GM18858 (cell line): ENCODE data around the gene DNAH1.

Experiments used
- ATAC-seq: cut with Tn5 transposase; IDR thresholded peaks from one replicate; pipeline ENCODE4 v1.9.1; 2021; ENCODE audit not compliant: unreplicated experiment

Gene DNAH1

DNA sequence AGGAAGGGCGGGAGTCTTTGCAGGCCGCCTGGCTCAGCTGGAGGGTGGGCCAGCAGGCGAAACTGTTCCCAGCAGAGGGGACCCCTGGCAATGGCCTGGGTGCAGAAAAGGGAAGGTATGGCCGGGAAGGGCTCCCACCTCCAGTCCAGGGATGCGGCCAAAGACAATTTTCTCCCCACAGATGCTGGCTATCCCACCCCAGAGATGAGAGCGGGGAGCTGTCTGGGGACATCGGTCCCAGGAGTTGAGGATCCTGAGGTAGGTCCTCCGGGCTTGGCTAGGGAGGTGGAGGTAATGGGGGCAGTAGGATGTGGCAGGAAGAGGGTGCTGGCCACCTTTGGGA lies 127.1 kb downstream of the DNAH1 start:
- no peak for ATAC-seq

DNA sequence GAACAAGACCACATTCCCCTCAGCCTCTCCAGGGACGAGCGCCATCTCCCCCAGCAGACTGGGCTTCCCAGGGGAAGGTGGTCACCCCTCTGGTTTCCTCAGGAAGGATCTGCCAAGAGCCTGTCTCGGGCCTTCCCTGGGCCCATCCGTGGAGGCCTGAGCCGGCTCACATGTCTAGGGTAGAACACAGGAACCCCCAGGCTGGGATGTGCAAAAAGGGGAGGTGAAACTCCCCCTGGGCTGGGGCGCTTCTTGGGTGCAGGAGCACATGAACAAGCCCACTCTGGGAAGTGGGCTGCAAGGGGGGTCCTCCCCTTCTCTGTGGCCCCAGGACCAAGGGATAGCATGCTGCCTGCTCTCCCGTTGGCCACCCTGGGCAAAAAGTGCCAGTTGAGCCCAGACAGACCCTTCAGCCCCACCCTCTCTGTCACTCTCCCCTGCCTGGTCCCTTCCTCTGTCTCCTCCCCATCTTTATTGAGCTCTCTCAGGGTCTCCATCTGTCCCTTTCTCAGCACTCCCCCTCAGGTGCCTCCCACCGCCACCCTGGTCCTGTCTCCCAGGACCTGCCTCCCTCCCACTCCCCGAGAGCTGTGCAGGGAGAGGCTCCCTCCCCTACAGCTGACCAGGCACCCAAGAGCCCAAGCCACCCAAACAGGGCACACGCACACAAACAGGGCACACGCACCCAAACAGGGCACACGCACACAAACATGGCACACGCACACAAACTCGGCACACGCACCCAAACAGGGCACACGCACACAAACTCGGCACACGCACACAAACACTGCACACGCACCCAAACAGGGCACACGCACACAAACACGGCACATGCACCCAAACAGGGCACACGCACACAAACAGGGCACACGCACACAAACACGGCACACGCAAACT lies 127.9 kb downstream of the DNAH1 start:
- ATAC-seq: no peak

DNA sequence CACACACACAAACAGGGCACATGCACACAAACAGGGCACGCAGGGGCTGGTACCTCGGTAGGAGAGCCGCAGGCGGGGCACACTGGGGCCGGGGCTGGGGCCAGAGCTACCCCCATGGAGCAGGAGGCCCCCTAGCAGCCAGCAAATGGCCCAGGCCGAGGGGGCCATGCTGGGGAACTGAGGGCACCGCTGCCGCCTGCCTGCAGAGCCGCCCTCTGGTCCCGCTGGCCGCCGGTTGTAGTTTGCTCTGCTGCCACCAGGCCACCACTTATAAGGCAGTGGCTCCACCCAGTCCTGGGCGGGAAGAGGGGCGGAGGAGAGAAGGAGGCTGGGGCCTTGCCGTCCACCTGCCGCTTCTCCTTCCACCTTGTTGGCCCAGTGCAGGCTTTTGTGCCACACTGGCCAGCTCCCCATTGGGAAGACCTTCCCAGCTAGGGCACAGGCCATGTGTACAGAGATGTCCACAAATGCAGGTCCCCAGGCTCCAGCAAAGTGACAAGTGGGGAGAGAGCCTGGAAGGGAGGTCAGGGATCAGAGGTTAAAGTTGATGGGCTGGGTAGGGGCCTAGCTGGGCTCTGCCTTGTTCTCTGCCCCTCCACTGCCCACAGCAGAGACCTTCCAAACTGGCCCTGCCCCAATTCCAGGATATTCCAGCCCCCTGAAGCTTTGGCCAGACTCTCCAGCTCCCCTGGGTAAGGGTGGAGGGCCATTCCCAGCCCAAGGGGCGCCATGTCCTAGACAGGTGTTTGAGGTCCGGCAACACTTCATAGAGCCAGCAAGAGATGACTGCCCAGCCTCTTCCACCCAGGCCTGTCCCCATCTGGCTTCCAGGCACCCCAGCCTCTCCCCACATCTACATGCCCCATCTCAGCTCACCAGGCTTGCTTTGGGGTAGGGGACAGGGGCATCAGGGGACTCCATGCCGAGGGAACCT lies 129.0 kb downstream of the DNAH1 start, which contains the start of gene SEMA3G:
Gene SEMA3G, minus strand, starts transcription at position 244 of the 934 bp plus-strand sequence. Its CDS starts 76 bp downstream, at position 168.
- no peak for ATAC-seq

DNA sequence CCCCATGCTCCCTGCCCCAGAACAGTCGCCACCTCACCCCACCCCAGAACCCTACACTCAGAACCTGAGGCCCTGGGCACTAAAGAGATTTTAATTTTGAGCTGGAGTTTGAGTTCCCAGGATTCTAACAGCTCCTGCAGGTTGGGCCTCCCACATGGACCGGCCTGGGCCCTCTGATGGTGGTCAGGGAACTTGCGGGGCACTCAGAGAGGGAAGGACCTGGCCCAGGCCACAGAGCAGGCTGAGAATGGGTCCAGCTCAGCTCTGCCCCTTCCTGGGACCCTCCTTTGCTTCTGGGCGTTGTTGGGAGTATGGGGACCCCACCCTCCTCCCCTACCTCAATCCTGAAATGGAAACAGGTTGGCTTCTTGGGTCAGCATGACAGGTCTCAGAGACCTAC lies 129.9 kb downstream of the DNAH1 start:
- no peak for ATAC-seq

DNA sequence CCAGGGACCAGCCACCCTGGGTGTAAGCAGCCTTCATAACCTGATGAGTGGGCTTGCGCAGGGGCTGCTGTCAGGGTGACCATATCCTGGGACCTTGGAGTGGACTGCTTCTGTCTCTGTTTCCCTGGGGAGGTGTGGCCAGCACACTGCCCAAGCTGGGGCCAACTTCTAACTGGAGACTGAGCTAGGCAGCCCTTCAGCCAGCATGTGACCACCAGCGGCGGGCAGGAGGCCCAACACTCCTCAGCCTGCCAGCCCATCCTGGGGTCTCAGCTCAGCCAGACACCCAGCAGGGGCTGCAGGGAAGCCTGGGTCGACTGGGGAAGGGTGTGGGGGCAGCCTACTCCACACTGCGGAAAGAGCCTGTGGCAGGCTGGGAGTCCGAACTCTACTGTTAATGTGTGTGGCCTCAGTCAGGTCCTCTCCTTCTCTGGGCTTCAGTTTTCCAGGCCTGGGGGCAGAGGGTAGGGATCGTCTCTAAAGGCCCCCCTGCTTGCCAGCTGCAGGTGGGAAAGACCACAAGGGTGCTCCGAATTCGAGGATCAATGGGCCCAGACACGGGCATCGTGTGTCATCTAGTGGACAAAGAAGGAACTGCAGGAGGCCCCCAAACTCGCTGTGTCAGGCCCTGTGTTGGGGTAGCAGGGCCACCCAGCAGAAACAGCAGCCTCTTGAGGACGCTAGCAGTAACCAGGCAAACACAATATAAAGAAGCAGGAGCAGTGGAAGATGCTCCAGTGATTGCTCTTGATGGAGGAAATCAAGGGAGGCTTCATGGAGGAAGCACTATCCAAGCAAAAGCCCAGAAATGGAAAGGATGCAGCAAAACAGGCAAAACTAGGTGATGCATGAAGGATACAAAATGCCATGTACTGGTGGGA lies 130.8 kb downstream of the DNAH1 start:
- no peak for ATAC-seq

DNA sequence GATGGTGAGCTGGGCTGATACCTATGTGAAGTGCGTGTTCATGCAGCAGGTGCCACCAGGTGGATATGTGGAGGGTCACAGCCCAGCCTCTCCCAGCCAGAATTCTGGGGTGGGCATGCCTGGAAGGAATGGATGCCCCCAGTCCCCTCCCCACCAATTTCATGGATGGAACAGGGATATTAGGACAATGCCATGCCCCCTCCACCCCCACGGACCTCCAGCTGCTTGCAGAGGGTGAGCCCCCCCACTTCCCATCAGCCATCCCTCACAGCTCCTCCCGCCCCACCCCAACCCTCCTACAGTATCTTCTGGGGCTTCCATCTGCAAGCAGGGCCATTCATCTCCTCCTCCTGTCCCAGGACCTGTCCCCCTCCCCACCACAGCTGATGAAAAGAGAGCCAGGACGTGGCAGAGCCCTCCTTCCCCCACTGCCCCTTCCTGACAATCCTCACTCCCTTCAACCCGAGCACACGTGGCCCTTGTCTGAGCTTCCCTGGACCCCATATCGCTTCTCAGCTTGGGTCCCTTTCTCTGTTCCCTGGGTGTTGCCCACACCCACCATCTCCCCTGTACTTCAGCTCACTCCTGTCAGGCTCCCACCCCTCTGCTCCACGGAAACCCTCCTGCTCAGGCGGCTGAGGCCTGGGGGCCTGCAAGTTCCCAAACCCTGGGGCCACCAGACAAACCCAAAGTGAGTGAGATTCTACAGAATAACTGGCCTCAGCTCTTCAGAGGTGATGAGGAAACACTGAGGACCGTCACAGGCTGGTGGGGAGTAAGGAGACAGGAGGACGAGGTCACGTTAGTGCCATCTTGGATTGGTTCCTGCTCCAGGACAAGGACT lies 131.6 kb downstream of the DNAH1 start:
- ATAC-seq: no peak
